ENCODE results near the gene NTSR2.

- TF ChIP-seq POLR2AphosphoS5 (IDR thresholded peaks at IDR 0.05; ENCODE audit: insufficient read depth in 1 of 2, low read depth in 1 of 2) = no peak
- TF ChIP-seq, protein P1, sequence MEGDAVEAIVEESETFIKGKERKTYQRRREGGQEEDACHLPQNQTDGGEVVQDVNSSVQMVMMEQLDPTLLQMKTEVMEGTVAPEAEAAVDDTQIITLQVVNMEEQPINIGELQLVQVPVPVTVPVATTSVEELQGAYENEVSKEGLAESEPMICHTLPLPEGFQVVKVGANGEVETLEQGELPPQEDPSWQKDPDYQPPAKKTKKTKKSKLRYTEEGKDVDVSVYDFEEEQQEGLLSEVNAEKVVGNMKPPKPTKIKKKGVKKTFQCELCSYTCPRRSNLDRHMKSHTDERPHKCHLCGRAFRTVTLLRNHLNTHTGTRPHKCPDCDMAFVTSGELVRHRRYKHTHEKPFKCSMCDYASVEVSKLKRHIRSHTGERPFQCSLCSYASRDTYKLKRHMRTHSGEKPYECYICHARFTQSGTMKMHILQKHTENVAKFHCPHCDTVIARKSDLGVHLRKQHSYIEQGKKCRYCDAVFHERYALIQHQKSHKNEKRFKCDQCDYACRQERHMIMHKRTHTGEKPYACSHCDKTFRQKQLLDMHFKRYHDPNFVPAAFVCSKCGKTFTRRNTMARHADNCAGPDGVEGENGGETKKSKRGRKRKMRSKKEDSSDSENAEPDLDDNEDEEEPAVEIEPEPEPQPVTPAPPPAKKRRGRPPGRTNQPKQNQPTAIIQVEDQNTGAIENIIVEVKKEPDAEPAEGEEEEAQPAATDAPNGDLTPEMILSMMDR (IDR thresholded peaks at IDR 0.05) = no peak
Measured at GRCh38 chr2:11708106-11708505, 38.1 kb upstream of the NTSR2 start.
